Measurements from ENCODE around the gene U2AF1L4. TPM values are rescaled to one million over a fixed set of nuclear protein-coding genes. Genes with fewer than 3 reads are reported as not detected.

Gene U2AF1L4
- total and polyA plus RNA-seq, 10 of the 15 experiments (the other 5 are each of a cell fraction or from before 2014, with no cell fraction given): 7.9 to 21.6 (median 15.1) TPM

- no peak overlapping the region for H3K4me3 ChIP-seq
- H2AFZ ChIP-seq (ENCODE audit: control insufficient read depth, low read depth, low read length): no peak overlapping the region
- no peak for ATAC-seq
- 95% methylated on average over 21 of the region's 25 CpGs for WGBS (ENCODE audit: insufficient coverage, insufficient replicate concordance, low lambda C conversion rate, missing lambda C conversion rate)
- DNase-seq (ENCODE audit: low read depth, low spot score): no peak
- BruUV-seq (replicated peaks): no TSS peak
- FAIRE-seq: no peak
- RAD21 ChIA-PET (ENCODE audit: unreplicated experiment): no interaction called here
- H3K9me3 ChIP-seq (replicated peaks; ENCODE audit: control insufficient read depth, insufficient read depth, low read length): no peaks in the 10 kb centered on the region
- CTCF ChIA-PET: interaction anchor here (0.6 kb wide), 1 partner anchor 160 kb away, joined by 5 read pairs; no protein-coding TSS in a partner anchor
- in situ Hi-C loops (cut with MboI) (no loop called here), intact Hi-C loops (cut with micrococcal nuclease; ENCODE audit: unreplicated experiment) (no loop called here)
- H3K4me2 ChIP-seq (ENCODE audit: control insufficient read depth, insufficient read depth): no peak overlapping the region
- H3K27ac ChIP-seq (ENCODE audit: control insufficient read depth, insufficient read depth): no peak overlapping the region
- H3K27me3 ChIP-seq (replicated peaks in 1 of 2; ENCODE audit: control insufficient read depth in 2 of 2, insufficient read depth in 2 of 2, low read length in 1 of 2): no peaks in the 10 kb centered on the region
- H3K4me1 ChIP-seq (ENCODE audit: control insufficient read depth, insufficient read depth, low read length): no peaks in the 10 kb centered on the region
- TF ChIP-seq POLR2AphosphoS2 (IDR thresholded peaks at IDR 0.05; ENCODE audit: low read depth, low read length): no peak
- no peak for TF ChIP-seq BCL11A (IDR thresholded peaks at IDR 0.05; ENCODE audit: low read depth, low read length)
- no peak for TF ChIP-seq CHD2 (IDR thresholded peaks at IDR 0.05; ENCODE audit: borderline replicate concordance, low read depth, low read length)
- no peak for TF ChIP-seq BCLAF1 (IDR thresholded peaks at IDR 0.05)
- TF ChIP-seq USF1 (IDR thresholded peaks at IDR 0.05; ENCODE audit: borderline replicate concordance, extremely low read length, insufficient read depth, low read depth, low read length): no peak
- no peak for TF ChIP-seq WRNIP1 (IDR thresholded peaks at IDR 0.05; ENCODE audit: borderline replicate concordance, low read depth, low read length)
- no peak for TF ChIP-seq RAD21 (IDR thresholded peaks at IDR 0.05; ENCODE audit: insufficient read depth, low read depth, low read length)
- no peak for TF ChIP-seq HDAC6 (IDR thresholded peaks at IDR 0.05; ENCODE audit: unreplicated experiment)
- TF ChIP-seq CHD4 (IDR thresholded peaks at IDR 0.05): no peak
- TF ChIP-seq ZBED1 (IDR thresholded peaks at IDR 0.05; ENCODE audit: borderline replicate concordance): no peak
- TF ChIP-seq MLLT1 (IDR thresholded peaks at IDR 0.05): no peak
- no peak for TF ChIP-seq NFIC (IDR thresholded peaks at IDR 0.05; ENCODE audit: low read depth, low read length)
- TF ChIP-seq NFYA (IDR thresholded peaks at IDR 0.05; ENCODE audit: borderline replicate concordance, low read depth, low read length): no peak
- SMC1A ChIA-PET (ENCODE audit: uncharacterized antibody, unreplicated experiment): no interaction called here
- H4K20me1 ChIP-seq (ENCODE audit: control insufficient read depth, insufficient read depth): no peaks in the 10 kb centered on the region
- no peaks in the 10 kb centered on the region for H3K79me2 ChIP-seq (ENCODE audit: control insufficient read depth, insufficient read depth, low read length)
- POLR2A ChIA-PET: no interaction called here
- peaks cover 16 to 42% of the 10 kb centered on the region in 2 experiments; a peak in 3 of 4 replicates for H3K36me3 ChIP-seq (ENCODE audit: control insufficient read depth in 2 of 2, insufficient read depth in 2 of 2, low read length in 1 of 2)
- H3K9ac ChIP-seq (ENCODE audit: control insufficient read depth, insufficient read depth, low read length): no peak overlapping the region
Observed at GRCh38 chr19:35732540-35733179, 12.6 kb downstream of the U2AF1L4 start.

Measured in GM12878 (cell line).